Colonic mucosa (tissue), 4 donors: ENCODE measurements around the gene SLC15A3. TPM values are rescaled to one million over a fixed set of nuclear protein-coding genes. Genes with fewer than 3 reads are reported as not detected.

Source experiments
- DNase-seq: peaks from one replicate; pipeline ENCODE4 v3.0.0-alpha.2; 2020
- H3K27ac ChIP-seq: fragments of 200-600 bp; one replicate; pipeline ENCODE4 v1.8.0; 2021
- H3K27me3 ChIP-seq: fragments of 200-600 bp; one replicate; pipeline ENCODE4 v1.8.0; 2021
- H3K36me3 ChIP-seq: fragments of 200-600 bp; one replicate; pipeline ENCODE4 v1.8.0; 2021
- H3K4me1 ChIP-seq: fragments of 200-600 bp; one replicate; pipeline ENCODE4 v1.8.0; 2021; ENCODE audit warnings: mild to moderate bottlenecking
- H3K4me3 ChIP-seq: fragments of 200-600 bp; one replicate; pipeline ENCODE4 v1.8.0; 2021
- H3K9ac ChIP-seq, 2 donors: one replicate each; pipeline ENCODE4 v1.7.0; 2013; ENCODE audit warnings: control low read depth in 2 of 2, low read depth in 2 of 2, low read length in 2 of 2
- H3K9me3 ChIP-seq: fragments of 200-600 bp; one replicate; pipeline ENCODE4 v1.8.0; 2021
- CTCF ChIP-seq: fragments of 200-600 bp; IDR thresholded peaks from one replicate; pipeline ENCODE4 v1.8.0; 2022; ENCODE audit warnings: antibody characterized with exemption, mild to moderate bottlenecking
- intact Hi-C: fragments of 100-400 bp; cut with DNase I; formaldehyde crosslinking; loops from one replicate; pipeline ENCODE4 v1.14.1; 2022
- total RNA-seq, 2 donors: library from RNA; stranded (reverse); fragmentation: NEBNext Ultra II Directional in 1 of 2; extraction: Animal tissue kit (Norgen Biotek cat#: 25700) in 1 of 2; gene quantifications; one replicate each; pipeline ENCODE4 v1.2.1, GENCODE V29; 2021
- donor health status: healthy.
- donor health status: DM: no; HTN: no; CAD: no.
- donor health status: DM: no; HTN: no; CAD: no.

SLC15A3 gene
- total RNA-seq, 2 donors from 2014 or later, result 6.6 to 14.4 TPM

GRCh38 chr11:60900673-60901404 lies 51.1 kb downstream of the SLC15A3 start:
- intact Hi-C loops, result no loop called here
- DNase-seq, result no peak
- H3K4me3 ChIP-seq, result no peak overlapping the region
- H3K36me3 ChIP-seq, result peaks cover 24% of the 10 kb centered on the region
- no peak overlapping the region for H3K27ac ChIP-seq
- H3K4me1 ChIP-seq, result no peaks in the 10 kb centered on the region
- no peak overlapping the region for H3K9ac ChIP-seq
- no peak for TF ChIP-seq CTCF
- H3K27me3 ChIP-seq, result no peaks in the 10 kb centered on the region
- no peaks in the 10 kb centered on the region for H3K9me3 ChIP-seq

GRCh38 chr11:60899977-60900376 lies 52.0 kb downstream of the SLC15A3 start:
- Histone ChIP-seq H3K4me3 (no peak overlapping the region), H3K9ac (no peak overlapping the region), H3K9me3 (no peaks in the 10 kb centered on the region), H3K4me1 (no peaks in the 10 kb centered on the region), H3K36me3 (peaks cover 24% of the 10 kb centered on the region), H3K27ac (no peak overlapping the region), H3K27me3 (no peaks in the 10 kb centered on the region)
- no peak for TF ChIP-seq CTCF
- intact Hi-C loops, result loop anchor here (5.0 kb wide), 1 partner anchor 123 kb away; no protein-coding TSS in a partner anchor
- DNase-seq, result no peak

- DNase-seq, result peak; percentile 62
- no peak overlapping the region for H3K4me3 ChIP-seq
- no peaks in the 10 kb centered on the region for H3K4me1 ChIP-seq
- no peaks in the 10 kb centered on the region for H3K27me3 ChIP-seq
- peaks cover 24% of the 10 kb centered on the region for H3K36me3 ChIP-seq
- H3K27ac ChIP-seq, result no peak overlapping the region
- intact Hi-C loops, result loop anchor here (5.0 kb wide), 1 partner anchor 122 kb away; no protein-coding TSS in a partner anchor
- no peaks in the 10 kb centered on the region for H3K9me3 ChIP-seq
- H3K9ac ChIP-seq, result no peak overlapping the region
- TF ChIP-seq CTCF, result peak; percentile 97
These were observed 52.7 kb downstream of the SLC15A3 start for GRCh38 chr11:60899046-60899936.

GRCh38 chr11:60897496-60897895 lies 54.5 kb downstream of the SLC15A3 start:
- H3K27ac ChIP-seq, result no peak overlapping the region
- intact Hi-C loops, result loop anchor here (5.0 kb wide), 1 partner anchor 120 kb away; no protein-coding TSS in a partner anchor
- H3K4me1 ChIP-seq, result no peaks in the 10 kb centered on the region
- no peaks in the 10 kb centered on the region for H3K27me3 ChIP-seq
- peaks cover 17% of the 10 kb centered on the region for H3K36me3 ChIP-seq
- TF ChIP-seq CTCF, result no peak
- no peak overlapping the region for H3K9ac ChIP-seq
- no peak for DNase-seq
- H3K9me3 ChIP-seq, result no peaks in the 10 kb centered on the region
- no peak overlapping the region for H3K4me3 ChIP-seq

- H3K4me1 ChIP-seq, result no peaks in the 10 kb centered on the region
- no peak overlapping the region for H3K27ac ChIP-seq
- TF ChIP-seq CTCF, result no peak
- no peak overlapping the region for H3K9ac ChIP-seq
- H3K4me3 ChIP-seq, result no peak overlapping the region
- no peaks in the 10 kb centered on the region for H3K9me3 ChIP-seq
- DNase-seq, result peak; percentile 76
- H3K36me3 ChIP-seq, result peaks cover 17% of the 10 kb centered on the region
- H3K27me3 ChIP-seq, result no peaks in the 10 kb centered on the region
- intact Hi-C loops, result loop anchor here (5.0 kb wide), 1 partner anchor 118 kb away; no protein-coding TSS in a partner anchor
These were observed 56.3 kb downstream of the SLC15A3 start for GRCh38 chr11:60895687-60896086.
